IMR-90 (cell line): ENCODE measurements around the gene RECQL5. TPM values are rescaled to one million over a fixed set of nuclear protein-coding genes. Genes with fewer than 3 reads are reported as not detected.

Experiments used
- ATAC-seq: fragments of 200-7000 bp; cut with Tn5 transposase; 2 replicates; pipeline ENCODE4 v1.9.1; 2020; ENCODE audit warnings: low read depth, mild to moderate bottlenecking, moderate library complexity
- BruUV-seq: library from RNA; stranded (reverse); fragments of 400-500 nt; replicated peaks from 2 replicates; lab custom pipeline; 2021; lab: Mats Ljungman, UMichigan
- CTCF ChIA-PET: fragments of 300-600 bp; formaldehyde crosslinking; extraction: SDS; loops from one replicate; lab custom pipeline; 2021; ENCODE audit warnings: antibody characterized with exemption; lab: Yijun Ruan, JAX
- POLR2A ChIA-PET: fragments of 300-600 bp; sonication (Branson Sonifier 250); formaldehyde crosslinking; loops from one replicate; lab custom pipeline; 2022; ENCODE audit warnings: antibody characterized with exemption; ENCODE audit not compliant: unreplicated experiment; lab: Charles Lee
- DNase-seq: peaks from one replicate; pipeline ENCODE4 v3.0.0; 2013
- H2AFZ ChIP-seq: replicated peaks from 2 replicates; pipeline ENCODE3; 2013; ENCODE audit warnings: low read length, mild to moderate bottlenecking; ENCODE audit not compliant: poor library complexity
- H2AK5ac ChIP-seq: 2 replicates; pipeline ENCODE4 v1.6.1; 2013; ENCODE audit warnings: low read depth, low read length, inconsistent platforms
- H2AK9ac ChIP-seq: replicated peaks from 2 replicates; pipeline ENCODE3; 2013; ENCODE audit warnings: mild to moderate bottlenecking, low read depth, low read length, moderate library complexity; ENCODE audit not compliant: poor library complexity
- H2BK120ac ChIP-seq: 2 replicates; pipeline ENCODE4 v1.6.1; 2013; ENCODE audit warnings: low read depth, low read length, inconsistent platforms
- H2BK15ac ChIP-seq: 3 replicates; pipeline ENCODE4 v1.6.1; 2013; ENCODE audit warnings: low read depth, low read length, inconsistent platforms
- H2BK20ac ChIP-seq: 2 replicates; pipeline ENCODE4 v1.6.1; 2013; ENCODE audit warnings: low read depth, mild to moderate bottlenecking, inconsistent platforms, low read length, moderate library complexity
- H2BK5ac ChIP-seq: 2 replicates; pipeline ENCODE4 v1.6.1; 2013; ENCODE audit warnings: mild to moderate bottlenecking, low read depth, low read length, inconsistent platforms; ENCODE audit not compliant: poor library complexity, severe bottlenecking
- H3K14ac ChIP-seq: replicated peaks from 2 replicates; pipeline ENCODE4 v1.6.1; 2013; ENCODE audit warnings: low read depth, low read length, inconsistent platforms
- H3K18ac ChIP-seq: 2 replicates; pipeline ENCODE4 v1.6.1; 2013; ENCODE audit warnings: low read depth, low read length, control low read depth
- H3K23ac ChIP-seq: 2 replicates; pipeline ENCODE4 v1.6.1; 2013; ENCODE audit warnings: low read depth, low read length, inconsistent platforms
- H3K27ac ChIP-seq: 2 replicates; pipeline ENCODE4 v1.5.1; 2013; ENCODE audit warnings: mild to moderate bottlenecking, control low read depth, low read length; ENCODE audit not compliant: insufficient read depth
- H3K27me3 ChIP-seq: 2 replicates; pipeline ENCODE4 v1.6.1; 2013; ENCODE audit warnings: low read length; ENCODE audit not compliant: control insufficient read depth, insufficient read depth
- H3K36me3 ChIP-seq: 2 replicates; pipeline ENCODE4 v1.6.1; 2013; ENCODE audit warnings: low read length, mixed read lengths; ENCODE audit not compliant: control insufficient read depth, insufficient read depth
- H3K4ac ChIP-seq: 2 replicates; pipeline ENCODE4 v1.6.1; 2013; ENCODE audit warnings: low read depth, low read length, inconsistent platforms
- H3K4me1 ChIP-seq: 2 replicates; pipeline ENCODE4 v1.6.1; 2013; ENCODE audit warnings: low read length, mixed read lengths; ENCODE audit not compliant: control insufficient read depth, insufficient read depth
- H3K4me2 ChIP-seq: 2 replicates; pipeline ENCODE4 v1.6.1; 2013; ENCODE audit warnings: low read depth, mild to moderate bottlenecking, control low read depth, low read length, moderate library complexity
- H3K4me3 ChIP-seq: 2 replicates; pipeline ENCODE4 v1.5.1; 2013; ENCODE audit warnings: low read depth, mild to moderate bottlenecking, control low read depth, low read length, moderate library complexity; ENCODE audit not compliant: insufficient read depth
- H3K56ac ChIP-seq: 2 replicates; pipeline ENCODE4 v1.6.1; 2013; ENCODE audit warnings: low read length, inconsistent platforms; ENCODE audit not compliant: insufficient read depth; ENCODE audit errors: extremely low read depth
- H3K79me1 ChIP-seq, 2 experiments: 2 replicates each; pipeline ENCODE4 v1.6.1; 2013; ENCODE audit warnings: low read length in 2 of 2, inconsistent platforms in 1 of 2, low read depth in 1 of 2
- H3K9ac ChIP-seq: 2 replicates; pipeline ENCODE4 v1.6.1; 2013; ENCODE audit warnings: low read depth, low read length, control low read depth
- H3K9me1 ChIP-seq: 2 replicates; pipeline ENCODE4 v1.6.1; 2013; ENCODE audit warnings: low read length, inconsistent platforms; ENCODE audit not compliant: insufficient read depth
- H3K9me3 ChIP-seq: 2 replicates; pipeline ENCODE4 v1.6.1; 2013; ENCODE audit warnings: low read length; ENCODE audit not compliant: control insufficient read depth, insufficient read depth
- H4K20me1 ChIP-seq: 2 replicates; pipeline ENCODE4 v1.6.1; 2013; ENCODE audit warnings: low read length, inconsistent platforms; ENCODE audit not compliant: insufficient read depth
- H4K5ac ChIP-seq: 2 replicates; pipeline ENCODE4 v1.6.1; 2013; ENCODE audit warnings: mild to moderate bottlenecking, low read depth, low read length, control low read depth
- H4K8ac ChIP-seq, 2 experiments: 2 replicates each; pipeline ENCODE4 v1.6.1; 2013; ENCODE audit warnings: low read depth in 2 of 2, low read length in 2 of 2, control low read depth in 1 of 2, inconsistent platforms in 1 of 2
- H4K91ac ChIP-seq: 2 replicates; pipeline ENCODE4 v1.6.1; 2013; ENCODE audit warnings: low read depth, low read length, inconsistent platforms; ENCODE audit not compliant: insufficient read depth
- BHLHE40 ChIP-seq: fragments of 150-350 bp; IDR thresholded peaks from 2 replicates; pipeline ENCODE4 v1.6.1; 2016; ENCODE audit warnings: mild to moderate bottlenecking, low read depth, low read length
- CEBPB ChIP-seq: IDR thresholded peaks from 2 replicates; pipeline ENCODE4 v1.6.1; 2012; ENCODE audit warnings: low read depth, low read length, improper control_type of control experiment
- CHD1 ChIP-seq: IDR thresholded peaks from 2 replicates; pipeline ENCODE4 v1.6.1; 2012; ENCODE audit warnings: low read depth, low read length, improper control_type of control experiment
- FOS ChIP-seq: fragments of 150-350 bp; IDR thresholded peaks from 2 replicates; pipeline ENCODE4 v1.6.1; 2016; ENCODE audit warnings: low read depth, low read length
- MAFK ChIP-seq: IDR thresholded peaks from 2 replicates; pipeline ENCODE4 v1.6.1; 2012; ENCODE audit warnings: low read depth, low read length, improper control_type of control experiment
- MAZ ChIP-seq: IDR thresholded peaks from 2 replicates; pipeline ENCODE4 v1.6.1; 2012; ENCODE audit warnings: low read depth, mild to moderate bottlenecking, low read length, improper control_type of control experiment, moderate library complexity, borderline replicate concordance
- MXI1 ChIP-seq: IDR thresholded peaks from 2 replicates; pipeline ENCODE4 v1.6.1; 2012; ENCODE audit warnings: low read depth, mild to moderate bottlenecking, low read length, moderate library complexity, borderline replicate concordance
- NFE2L2 ChIP-seq: fragments of 150-350 bp; IDR thresholded peaks from 2 replicates; pipeline ENCODE4 v1.6.1; 2016; ENCODE audit warnings: low read depth, mild to moderate bottlenecking, low read length
- POLR2A ChIP-seq: IDR thresholded peaks from 2 replicates; pipeline ENCODE4 v1.6.1; 2012; ENCODE audit warnings: mild to moderate bottlenecking, low read depth, low read length
- RAD21 ChIP-seq: IDR thresholded peaks from 2 replicates; pipeline ENCODE4 v1.6.1; 2012; ENCODE audit warnings: low read length, improper control_type of control experiment
- RCOR1 ChIP-seq: IDR thresholded peaks from 2 replicates; pipeline ENCODE4 v1.6.1; 2012; ENCODE audit warnings: mild to moderate bottlenecking, low read length, improper control_type of control experiment; ENCODE audit not compliant: insufficient replicate concordance
- RFX5 ChIP-seq: IDR thresholded peaks from 2 replicates; pipeline ENCODE4 v1.8.0; 2012; ENCODE audit warnings: low read depth, mild to moderate bottlenecking, low read length, moderate library complexity
- SMC3 ChIP-seq: fragments of 150-350 bp; IDR thresholded peaks from 2 replicates; pipeline ENCODE4 v1.6.1; 2016; ENCODE audit warnings: low read depth, mild to moderate bottlenecking, antibody characterized with exemption, low read length, moderate library complexity
- USF2 ChIP-seq: fragments of 150-350 bp; IDR thresholded peaks from 2 replicates; pipeline ENCODE4 v1.6.1; 2017; ENCODE audit warnings: mild to moderate bottlenecking, antibody characterized with exemption, low read length, low read depth
- WGBS, 2 experiments: methylation state at CpG; one replicate each; pipeline versions ENCODE4 v1.1.5 to v1.1.7; 2013; ENCODE audit warnings: missing lambda C conversion rate in 2 of 2; ENCODE audit not compliant: insufficient read length in 1 of 2; ENCODE audit errors: extremely low coverage in 2 of 2; 5-methylcytosine and 5-hydroxymethylcytosine counted together
- dilution Hi-C: fragments of 300-500 bp; cut with HindIII; formaldehyde crosslinking; loops from one replicate; pipeline ENCODE4 v1.14.3; 2018; ENCODE audit warnings: low sequenced_read_pairs; ENCODE audit not compliant: unreplicated experiment
- in situ Hi-C: fragments of 300-500 bp; cut with MboI; formaldehyde crosslinking; loops from 3 replicates; pipeline ENCODE4 v1.14.3; 2019; ENCODE audit warnings: low sequenced_read_pairs, inconsistent platforms, mixed read lengths
- intact Hi-C: fragments of 100-400 bp; cut with micrococcal nuclease; formaldehyde crosslinking; loops from 2 replicates; pipeline ENCODE4 v1.10.0; 2022
- polyA plus RNA-seq, 3 experiments: library from polyadenylated mRNA; depleted of rRNA; stranded (reverse); fragments of >200 nt; gene quantifications; 2 replicates each; pipeline ENCODE4 v1.2.3, GENCODE V29; 2012; ENCODE audit warnings: low replicate concordance in 1 of 3
- total RNA-seq: library from RNA; depleted of rRNA; stranded (reverse); fragments of >200 nt; gene quantifications from 2 replicates; pipeline ENCODE4 v1.2.3, GENCODE V29; 2012
- TF ChIP-seq, protein P1 (sequence below): conservative IDR thresholded peaks from 2 replicates; pipeline ENCODE4 v1.5.1; 2012; ENCODE audit warnings: mild to moderate bottlenecking, low read depth, low read length, improper control_type of control experiment
- TF ChIP-seq, protein P2 (sequence below): fragments of 150-350 bp; IDR thresholded peaks from 2 replicates; pipeline ENCODE4 v1.6.1; 2016; ENCODE audit warnings: low read depth, mild to moderate bottlenecking, low read length, moderate library complexity, borderline replicate concordance

Gene RECQL5
- total and polyA plus RNA-seq, 2 of the 4 experiments (the other 2 are of a cell fraction): 7.3 to 23.7 TPM

DNA sequence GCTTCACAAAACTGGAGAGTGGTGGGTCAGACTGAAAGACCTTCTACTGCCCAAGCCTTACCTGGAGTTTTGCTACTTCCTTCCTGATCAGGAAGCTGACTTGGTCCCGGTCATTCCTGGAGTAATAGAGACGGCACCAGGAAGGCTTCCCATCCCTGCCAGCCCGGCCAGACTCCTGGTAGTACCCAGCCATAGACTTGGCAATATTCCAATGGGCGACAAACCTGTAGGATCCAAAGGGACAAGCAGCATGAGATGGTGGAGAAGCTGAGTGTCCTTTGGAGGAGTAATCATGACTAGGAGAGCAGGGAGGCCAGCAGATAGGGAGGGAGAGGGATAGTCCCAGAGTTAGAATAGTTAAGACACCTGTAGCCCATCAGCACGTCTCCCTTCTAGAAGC, 8.7 kb downstream of the RECQL5 start:
- Histone ChIP-seq H4K5ac (no peak overlapping the region), H3K14ac (no peak overlapping the region), H3K9me3 (no peaks in the 10 kb centered on the region), H3K27ac (no peak overlapping the region), H4K91ac (no peak overlapping the region), H3K18ac (no peak overlapping the region), H2BK5ac (no peak overlapping the region), H2BK15ac (no peak overlapping the region), H3K79me1 (no peaks in the 10 kb centered on the region), H2AK9ac (no peak overlapping the region), H2BK120ac (no peak overlapping the region), H3K36me3 (peaks cover 40% of the 10 kb centered on the region), H3K4me1 (no peaks in the 10 kb centered on the region), H2AK5ac (no peak overlapping the region), H3K4me2 (no peak overlapping the region), H3K4me3 (no peak overlapping the region), H3K23ac (no peak overlapping the region), H3K9ac (no peak overlapping the region), H2BK20ac (no peak overlapping the region), H3K56ac (no peak overlapping the region), H3K4ac (no peak overlapping the region), H4K8ac (no peak overlapping the region), H2AFZ (no peak overlapping the region), H3K9me1 (no peaks in the 10 kb centered on the region), H3K27me3 (no peaks in the 10 kb centered on the region), H4K20me1 (no peaks in the 10 kb centered on the region)
- ChIA-PET POLR2A (no interaction called here), CTCF (interaction anchor here (1.6 kb wide), 1 partner anchor 90 kb away, joined by 5 read pairs; no protein-coding TSS in a partner anchor)
- WGBS, 2 experiments: 87% methylated on average over 4 of the region's 5 CpGs; no CpG with 5 or more reads in 1 of the 2 experiments
- ATAC-seq (no peak), DNase-seq (no peak)
- dilution Hi-C loops (no loop called here), in situ Hi-C loops (no loop called here), intact Hi-C loops (no loop called here)
- BruUV-seq: no TSS peak
- TF ChIP-seq RCOR1 (no peak), USF2 (no peak), RFX5 (no peak), SMC3 (no peak), CEBPB (no peak), FOS (no peak), MXI1 (no peak), POLR2A (no peak), NFE2L2 (no peak), CHD1 (no peak), MAZ (no peak), BHLHE40 (no peak), MAFK (no peak), RAD21 (no peak)
- TF ChIP-seq, protein P1, sequence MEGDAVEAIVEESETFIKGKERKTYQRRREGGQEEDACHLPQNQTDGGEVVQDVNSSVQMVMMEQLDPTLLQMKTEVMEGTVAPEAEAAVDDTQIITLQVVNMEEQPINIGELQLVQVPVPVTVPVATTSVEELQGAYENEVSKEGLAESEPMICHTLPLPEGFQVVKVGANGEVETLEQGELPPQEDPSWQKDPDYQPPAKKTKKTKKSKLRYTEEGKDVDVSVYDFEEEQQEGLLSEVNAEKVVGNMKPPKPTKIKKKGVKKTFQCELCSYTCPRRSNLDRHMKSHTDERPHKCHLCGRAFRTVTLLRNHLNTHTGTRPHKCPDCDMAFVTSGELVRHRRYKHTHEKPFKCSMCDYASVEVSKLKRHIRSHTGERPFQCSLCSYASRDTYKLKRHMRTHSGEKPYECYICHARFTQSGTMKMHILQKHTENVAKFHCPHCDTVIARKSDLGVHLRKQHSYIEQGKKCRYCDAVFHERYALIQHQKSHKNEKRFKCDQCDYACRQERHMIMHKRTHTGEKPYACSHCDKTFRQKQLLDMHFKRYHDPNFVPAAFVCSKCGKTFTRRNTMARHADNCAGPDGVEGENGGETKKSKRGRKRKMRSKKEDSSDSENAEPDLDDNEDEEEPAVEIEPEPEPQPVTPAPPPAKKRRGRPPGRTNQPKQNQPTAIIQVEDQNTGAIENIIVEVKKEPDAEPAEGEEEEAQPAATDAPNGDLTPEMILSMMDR: no peak
- TF ChIP-seq, protein P2, sequence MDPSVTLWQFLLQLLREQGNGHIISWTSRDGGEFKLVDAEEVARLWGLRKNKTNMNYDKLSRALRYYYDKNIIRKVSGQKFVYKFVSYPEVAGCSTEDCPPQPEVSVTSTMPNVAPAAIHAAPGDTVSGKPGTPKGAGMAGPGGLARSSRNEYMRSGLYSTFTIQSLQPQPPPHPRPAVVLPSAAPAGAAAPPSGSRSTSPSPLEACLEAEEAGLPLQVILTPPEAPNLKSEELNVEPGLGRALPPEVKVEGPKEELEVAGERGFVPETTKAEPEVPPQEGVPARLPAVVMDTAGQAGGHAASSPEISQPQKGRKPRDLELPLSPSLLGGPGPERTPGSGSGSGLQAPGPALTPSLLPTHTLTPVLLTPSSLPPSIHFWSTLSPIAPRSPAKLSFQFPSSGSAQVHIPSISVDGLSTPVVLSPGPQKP: no peak
